ENCODE measurements around the gene REV1. TPM values are rescaled to one million over a fixed set of nuclear protein-coding genes. Genes with fewer than 3 reads are reported as not detected.

REV1 gene
- total RNA-seq, 1 experiment from 2014 or later, result 34.3 TPM

- TF ChIP-seq ZFX (IDR thresholded peaks at IDR 0.05), result no peak
- TF ChIP-seq JUND (IDR thresholded peaks at IDR 0.05), result no peak
- no peak for TF ChIP-seq ATF3 (IDR thresholded peaks at IDR 0.05)
- TF ChIP-seq POLR2AphosphoS5 (IDR thresholded peaks at IDR 0.05; ENCODE audit: low read depth, low read length), result no peak
- no peak for TF ChIP-seq SIN3A (IDR thresholded peaks at IDR 0.05; ENCODE audit: low read depth)
- TF ChIP-seq EZH2phosphoT487 (IDR thresholded peaks at IDR 0.05; ENCODE audit: borderline replicate concordance), result no peak
- no peak for TF ChIP-seq CBX3 (IDR thresholded peaks at IDR 0.05; ENCODE audit: low read depth)
- no peak for TF ChIP-seq CEBPB (IDR thresholded peaks at IDR 0.05; ENCODE audit: low read depth)
- TF ChIP-seq POLR2A (IDR thresholded peaks at IDR 0.05; ENCODE audit: borderline replicate concordance, extremely low read depth, insufficient read depth, insufficient read length), result no peak
- TF ChIP-seq SP1 (IDR thresholded peaks at IDR 0.05; ENCODE audit: low read depth), result no peak
- Histone ChIP-seq H3K4me2 (ENCODE audit: low read length) (no peak overlapping the region), H4K20me1 (ENCODE audit: insufficient read depth) (no peaks in the 10 kb centered on the region), H2AFZ (ENCODE audit: low read depth, low read length, poor library complexity, severe bottlenecking) (no peak overlapping the region), H3K4me1 (ENCODE audit: control insufficient read depth in 1 of 2, insufficient read depth in 2 of 2, low read length in 2 of 2) (no peaks in the 10 kb centered on the region), H3K79me2 (ENCODE audit: insufficient read depth, low read length) (peaks cover 49% of the 10 kb centered on the region), H3K4me3 (replicated peaks in 1 of 2; ENCODE audit: low read depth in 1 of 2, low read length in 2 of 2) (no peak overlapping the region), H3K27ac (ENCODE audit: low read depth, low read length) (no peak overlapping the region), H3K36me3 (ENCODE audit: control insufficient read depth in 1 of 2, insufficient read depth in 2 of 2, low read length in 2 of 2) (peaks cover 44 to 56% of the 10 kb centered on the region in 2 experiments), H3K9ac (ENCODE audit: low read length) (no peak overlapping the region), H3K9me2 (ENCODE audit: insufficient read depth) (no peaks in the 10 kb centered on the region), H3K27me3 (ENCODE audit: insufficient read depth, low read length) (no peaks in the 10 kb centered on the region), H3K9me3 (ENCODE audit: control insufficient read depth in 1 of 2, insufficient read depth in 1 of 2, low read depth in 1 of 2, low read length in 2 of 2) (no peaks in the 10 kb centered on the region)
- BruUV-seq (replicated peaks), result no TSS peak
- POLR2A ChIA-PET, result no interaction called here
- CTCF ChIA-PET, result no interaction called here
- no peak for ATAC-seq
- RAD21 ChIA-PET (ENCODE audit: low non-redundant PET in 1 of 2, low total read pairs in 2 of 2, uncharacterized antibody in 2 of 2, unreplicated experiment in 2 of 2), result no interaction called here
- intact Hi-C loops (cut with micrococcal nuclease), result no loop called here
- DNase-seq (ENCODE audit: low read depth, low spot score), result no peak
Measured at GRCh38 chr2:99377879-99378278, 111.9 kb downstream of the REV1 start.

GRCh38 chr2:99376254-99376864, 113.5 kb downstream of the REV1 start:
- no peak overlapping the region for H3K4me2 ChIP-seq (ENCODE audit: low read length)
- H3K36me3 ChIP-seq (ENCODE audit: control insufficient read depth in 1 of 2, insufficient read depth in 2 of 2, low read length in 2 of 2), result peaks cover 39 to 47% of the 10 kb centered on the region in 2 experiments
- H2AFZ ChIP-seq (ENCODE audit: low read depth, low read length, poor library complexity, severe bottlenecking), result no peak overlapping the region
- H4K20me1 ChIP-seq (ENCODE audit: insufficient read depth), result no peaks in the 10 kb centered on the region
- ChIA-PET RAD21 (ENCODE audit: low non-redundant PET in 1 of 2, low total read pairs in 2 of 2, uncharacterized antibody in 2 of 2, unreplicated experiment in 2 of 2) (no interaction called here), CTCF (no interaction called here), POLR2A (no interaction called here)
- no peak for TF ChIP-seq ZFX (IDR thresholded peaks at IDR 0.05)
- TF ChIP-seq EZH2phosphoT487 (IDR thresholded peaks at IDR 0.05; ENCODE audit: borderline replicate concordance), result no peak
- TF ChIP-seq MAX (IDR thresholded peaks at IDR 0.05), result no peak
- no peak for TF ChIP-seq CBX3 (IDR thresholded peaks at IDR 0.05; ENCODE audit: low read depth)
- no peak for TF ChIP-seq ELF1 (IDR thresholded peaks at IDR 0.05; ENCODE audit: borderline replicate concordance, low read depth)
- TF ChIP-seq CEBPB (IDR thresholded peaks at IDR 0.05; ENCODE audit: low read depth), result no peak
- no peak for TF ChIP-seq EGR1 (IDR thresholded peaks at IDR 0.05; ENCODE audit: low read depth)
- no peak for DNase-seq (ENCODE audit: low read depth, low spot score)
- intact Hi-C loops (cut with micrococcal nuclease), result no loop called here
- H3K79me2 ChIP-seq (ENCODE audit: insufficient read depth, low read length), result peaks cover 44% of the 10 kb centered on the region
- H3K27me3 ChIP-seq (ENCODE audit: insufficient read depth, low read length), result no peaks in the 10 kb centered on the region
- no peak for ATAC-seq
- H3K9me2 ChIP-seq (ENCODE audit: insufficient read depth), result no peaks in the 10 kb centered on the region
- H3K9ac ChIP-seq (ENCODE audit: low read length), result no peak overlapping the region
- H3K9me3 ChIP-seq (ENCODE audit: control insufficient read depth in 1 of 2, insufficient read depth in 1 of 2, low read depth in 1 of 2, low read length in 2 of 2), result no peaks in the 10 kb centered on the region
- H3K4me1 ChIP-seq (ENCODE audit: control insufficient read depth in 1 of 2, insufficient read depth in 2 of 2, low read length in 2 of 2), result no peaks in the 10 kb centered on the region
- no peak overlapping the region for H3K4me3 ChIP-seq (replicated peaks in 1 of 2; ENCODE audit: low read depth in 1 of 2, low read length in 2 of 2)
- H3K27ac ChIP-seq (ENCODE audit: low read depth, low read length), result no peak overlapping the region
- BruUV-seq (replicated peaks), result no TSS peak
